CD4-positive, alpha-beta T cell treated with Interleukin-17A for 1 hour (primary cell): ENCODE data around the gene NEK8.

Experiments used
- DNase-seq: peaks from one replicate; pipeline ENCODE4 v3.0.0-alpha.2; 2020

The NEK8 gene

GRCh38 chr17:28745786-28746411 lies 17.3 kb downstream of the NEK8 start:
- no peak for DNase-seq

DNA sequence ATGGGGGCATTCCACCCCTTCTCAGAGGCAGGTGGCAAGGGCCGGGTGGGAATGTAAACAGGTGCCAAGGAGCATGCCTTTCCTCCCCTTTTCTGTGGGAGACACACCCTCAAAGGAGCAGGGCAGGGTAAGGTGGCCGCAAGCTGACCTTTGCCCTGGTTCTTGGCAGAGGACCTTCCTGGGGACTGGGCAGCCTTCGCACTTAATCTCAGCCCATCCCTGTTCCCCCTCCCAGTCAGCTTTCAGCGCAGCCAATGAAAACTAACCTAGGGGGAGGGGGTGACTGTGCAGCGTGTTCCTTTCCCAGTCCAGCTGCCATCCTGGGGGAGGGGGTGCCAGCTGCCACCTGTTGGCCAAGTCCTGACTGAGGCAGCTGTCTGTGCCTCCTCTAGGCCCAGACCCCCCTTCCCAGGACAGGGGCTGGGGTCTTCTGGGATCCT lies 18.0 kb downstream of the NEK8 start:
- no peak for DNase-seq

GRCh38 chr17:28747051-28747691 lies 18.6 kb downstream of the NEK8 start:
- no peak for DNase-seq

- no peak for DNase-seq
Observed at GRCh38 chr17:28747801-28748750, 19.5 kb downstream of the NEK8 start.

DNA sequence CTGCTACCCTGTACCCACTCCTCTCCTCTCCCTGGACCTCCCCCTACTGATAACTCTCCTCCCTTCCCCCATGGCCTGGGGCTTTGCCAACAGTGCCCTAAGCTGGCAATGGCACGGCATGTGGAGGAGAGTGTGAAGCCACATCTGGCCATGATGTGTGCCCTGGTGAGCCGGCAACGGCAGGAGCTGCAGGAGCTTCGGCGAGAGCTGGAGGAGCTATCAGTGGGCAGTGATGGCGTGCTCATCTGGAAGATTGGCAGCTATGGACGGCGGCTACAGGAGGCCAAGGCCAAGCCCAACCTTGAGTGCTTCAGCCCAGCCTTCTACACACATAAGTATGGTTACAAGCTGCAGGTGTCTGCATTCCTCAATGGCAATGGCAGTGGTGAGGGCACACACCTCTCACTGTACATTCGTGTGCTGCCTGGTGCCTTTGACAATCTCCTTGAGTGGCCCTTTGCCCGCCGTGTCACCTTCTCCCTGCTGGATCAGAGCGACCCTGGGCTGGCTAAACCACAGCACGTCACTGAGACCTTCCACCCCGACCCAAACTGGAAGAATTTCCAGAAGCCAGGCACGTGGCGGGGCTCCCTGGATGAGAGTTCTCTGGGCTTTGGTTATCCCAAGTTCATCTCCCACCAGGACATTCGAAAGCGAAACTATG lies 20.4 kb downstream of the NEK8 start:
- DNase-seq, result no peak

DNA sequence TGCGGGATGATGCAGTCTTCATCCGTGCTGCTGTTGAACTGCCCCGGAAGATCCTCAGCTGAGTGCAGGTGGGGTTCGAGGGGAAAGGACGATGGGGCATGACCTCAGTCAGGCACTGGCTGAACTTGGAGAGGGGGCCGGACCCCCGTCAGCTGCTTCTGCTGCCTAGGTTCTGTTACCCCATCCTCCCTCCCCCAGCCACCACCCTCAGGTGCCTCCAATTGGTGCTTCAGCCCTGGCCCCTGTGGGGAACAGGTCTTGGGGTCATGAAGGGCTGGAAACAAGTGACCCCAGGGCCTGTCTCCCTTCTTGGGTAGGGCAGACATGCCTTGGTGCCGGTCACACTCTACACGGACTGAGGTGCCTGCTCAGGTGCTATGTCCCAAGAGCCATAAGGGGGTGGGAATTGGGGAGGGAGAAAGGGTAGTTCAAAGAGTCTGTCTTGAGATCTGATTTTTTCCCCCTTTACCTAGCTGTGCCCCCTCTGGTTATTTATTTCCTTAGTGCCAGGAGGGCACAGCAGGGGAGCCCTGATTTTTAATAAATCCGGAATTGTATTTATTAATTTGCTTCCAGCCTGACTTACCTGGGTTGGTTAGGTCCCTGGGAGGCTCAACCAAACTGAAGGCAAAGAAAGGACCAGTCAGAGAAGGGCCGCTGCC lies 21.1 kb downstream of the NEK8 start:
- no peak for DNase-seq

DNA sequence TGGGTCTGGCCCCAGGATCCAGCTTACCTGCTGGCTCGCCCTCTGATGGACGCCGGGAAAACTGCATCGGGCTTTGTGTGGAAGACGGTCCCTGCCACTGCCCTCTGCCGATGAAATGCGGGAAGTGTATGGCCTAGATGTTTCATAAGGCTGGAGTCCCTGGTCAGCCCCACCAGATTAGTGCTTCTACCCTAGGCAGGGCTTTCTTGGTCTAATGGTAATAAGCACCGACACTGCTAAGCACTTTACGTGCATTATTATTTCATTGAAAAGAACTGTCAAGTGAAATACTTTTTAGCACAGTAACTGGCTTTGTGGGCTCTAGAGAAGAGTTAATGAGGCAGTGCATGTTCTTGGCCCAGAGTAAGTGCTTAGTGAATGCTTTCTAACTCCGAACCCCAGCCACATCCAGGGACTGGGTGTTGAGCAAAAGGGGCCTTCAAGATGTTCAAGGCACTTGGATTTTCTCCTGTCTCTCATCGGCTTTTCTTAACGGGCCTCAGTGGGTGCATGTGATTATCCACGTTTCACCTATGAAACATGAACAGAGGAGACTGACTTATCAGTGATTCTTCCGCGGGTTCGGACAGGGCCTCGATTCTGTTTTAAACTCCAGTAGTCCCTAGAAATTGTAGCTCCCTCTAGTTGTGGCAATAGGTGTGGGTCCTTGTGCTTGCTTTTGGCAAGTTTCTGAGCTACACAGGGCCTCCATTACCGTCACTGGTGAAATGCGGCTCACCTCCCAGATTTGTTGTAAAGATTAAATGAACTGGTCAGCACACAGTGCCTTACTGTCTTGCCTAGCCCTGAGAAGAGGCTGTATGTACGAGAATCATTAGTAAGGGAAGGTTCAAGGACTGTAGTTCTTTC lies 21.8 kb downstream of the NEK8 start:
- peak; percentile 92 for DNase-seq

- DNase-seq, result no peak
Observed at GRCh38 chr17:28751600-28752366, 23.2 kb downstream of the NEK8 start.

GRCh38 chr17:28755486-28755885 lies 26.9 kb downstream of the NEK8 start:
- no peak for DNase-seq

DNA sequence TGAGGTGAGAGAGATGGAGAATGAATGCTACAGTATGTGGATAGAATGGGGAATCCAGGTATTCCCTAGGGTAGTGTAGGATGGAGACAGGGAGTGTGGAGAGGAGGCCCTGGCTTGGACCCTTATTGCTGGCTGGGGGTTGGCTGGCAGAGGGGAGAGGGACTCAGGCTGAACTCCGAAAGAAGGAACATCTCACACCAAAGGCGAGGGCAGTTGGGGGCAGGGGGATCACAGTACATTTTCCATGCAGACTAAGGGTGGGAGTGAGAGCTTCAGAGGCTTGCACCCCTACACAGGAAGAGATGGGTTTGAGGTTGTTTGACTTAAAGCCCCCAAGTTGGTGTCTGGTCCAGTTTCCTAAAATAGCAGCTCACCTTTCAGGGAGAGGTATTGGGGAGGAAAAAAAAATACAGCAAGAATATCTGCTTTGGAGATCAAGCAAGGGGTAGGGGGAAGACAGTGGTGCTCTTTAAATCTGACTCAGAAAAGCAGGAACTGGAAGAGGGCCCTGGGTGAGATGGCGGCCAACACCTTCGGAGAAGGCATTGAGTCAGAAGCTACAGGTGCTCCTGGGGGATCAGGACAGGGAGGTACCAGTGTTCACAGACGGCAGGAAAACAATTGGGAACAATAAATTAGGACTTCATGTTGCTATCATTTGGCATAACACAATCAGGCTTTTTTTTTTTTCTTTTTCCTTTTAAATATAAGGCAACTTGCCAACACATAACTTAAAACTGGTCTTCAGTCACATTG lies 27.6 kb downstream of the NEK8 start:
- DNase-seq, result no peak

GRCh38 chr17:28758411-28759121 lies 30.0 kb downstream of the NEK8 start:
- DNase-seq, result no peak

GRCh38 chr17:28759256-28759865 lies 30.8 kb downstream of the NEK8 start:
- DNase-seq, result no peak

DNA sequence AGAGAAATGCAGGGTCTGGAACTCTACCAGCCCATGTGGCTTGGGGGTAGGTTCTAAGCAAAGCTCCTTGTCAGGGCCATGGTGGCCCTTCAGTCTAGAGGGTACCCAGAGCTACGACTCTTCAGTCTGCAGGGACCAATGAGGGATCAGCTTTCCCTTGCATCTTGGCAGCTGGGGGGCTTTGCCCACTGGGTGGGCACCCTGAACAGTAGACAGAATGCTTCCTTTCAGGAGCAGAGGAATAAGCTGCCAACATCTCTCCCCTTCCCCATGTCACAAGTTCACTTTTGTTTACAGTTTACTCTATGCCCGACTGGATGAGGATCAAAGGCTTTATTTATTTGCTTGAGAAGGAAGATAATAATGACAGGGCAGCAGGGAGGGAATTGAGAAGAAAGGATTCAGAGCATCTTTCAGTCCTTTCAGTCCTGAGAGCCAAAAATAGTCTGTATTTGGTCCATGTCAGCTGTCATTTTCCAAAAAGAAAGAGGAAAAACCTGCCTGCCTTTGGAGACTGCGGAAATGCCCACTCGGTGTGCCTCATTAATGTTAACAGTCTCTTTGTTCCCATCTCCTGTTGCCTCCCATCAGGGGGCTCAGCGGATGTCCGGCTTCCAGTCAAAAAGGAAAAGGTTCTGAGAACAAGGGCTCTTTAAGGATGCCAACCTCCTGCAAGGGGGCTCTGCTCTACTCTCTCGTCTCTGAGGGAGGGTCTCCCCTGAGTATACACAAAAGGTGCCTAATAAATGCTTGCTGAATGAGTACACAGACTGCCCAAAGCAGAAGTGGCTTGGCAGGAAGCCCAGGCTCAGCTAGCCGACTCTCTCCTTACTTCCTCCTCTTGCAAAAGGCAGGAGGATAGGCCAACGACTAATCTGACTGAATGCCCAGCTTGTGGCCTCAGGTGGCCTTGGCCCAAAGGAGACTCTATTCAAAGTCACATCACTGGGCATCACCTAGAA lies 32.3 kb downstream of the NEK8 start:
- DNase-seq, result no peak

DNA sequence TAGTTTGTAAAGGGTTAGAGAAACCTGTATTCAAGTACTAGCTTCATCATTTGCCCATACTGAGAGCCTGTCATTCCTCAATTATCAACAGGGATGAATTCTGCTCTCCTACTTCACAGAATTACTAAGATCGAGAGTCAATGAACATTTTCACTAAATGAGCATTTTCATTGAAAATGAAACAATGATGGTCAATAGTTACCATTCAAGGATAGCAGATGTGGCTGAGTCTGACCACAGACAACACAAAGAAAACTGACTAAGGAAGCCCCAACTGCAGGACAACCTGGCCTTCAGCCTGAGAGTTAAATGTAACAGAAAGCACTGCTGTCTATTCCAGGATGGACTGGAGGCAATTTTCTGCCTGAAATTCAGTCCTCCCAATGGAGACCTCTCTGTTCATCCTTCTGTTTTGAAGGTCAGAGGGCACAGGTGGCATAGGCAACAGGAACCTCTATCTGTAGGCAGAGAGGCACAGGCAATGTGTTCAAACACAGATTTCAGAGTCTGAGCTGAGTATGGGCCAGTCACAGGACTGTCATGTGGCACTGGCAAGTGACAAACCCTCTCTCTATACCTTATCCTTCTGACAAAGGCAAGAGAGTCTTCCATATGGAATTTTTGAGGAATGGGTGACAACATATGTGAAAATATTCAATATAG lies 34.7 kb downstream of the NEK8 start:
- no peak for DNase-seq

- peak; percentile 86 for DNase-seq
Observed at GRCh38 chr17:28763804-28764266, 35.2 kb downstream of the NEK8 start.

DNA sequence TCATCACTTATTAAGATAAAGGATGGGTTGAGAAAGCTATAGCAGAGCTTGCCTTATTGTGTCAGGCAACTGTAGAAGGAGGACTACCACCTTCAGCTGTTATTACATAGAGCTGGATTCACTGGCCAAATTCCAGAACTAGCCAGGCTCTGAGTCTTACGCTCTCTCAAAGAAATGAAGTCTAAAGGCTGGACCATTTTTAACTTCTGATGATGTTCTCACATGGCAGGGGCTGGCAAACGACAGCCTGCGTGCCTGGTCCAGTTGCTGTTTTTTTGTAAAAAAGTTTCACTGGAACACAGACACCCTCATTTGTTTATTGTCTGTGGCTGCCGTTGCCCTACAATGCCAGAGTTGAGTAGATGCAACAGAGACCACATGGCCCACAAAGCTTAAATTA lies 36.5 kb downstream of the NEK8 start:
- DNase-seq, result no peak

- no peak for DNase-seq
Observed at GRCh38 chr17:28773736-28774135, 45.1 kb downstream of the NEK8 start.
